ENCODE measurements around the gene HK2.
"Not testable (repeated sequence)": the region's sequence is repeated elsewhere in the genome, so short reads cannot be mapped to it uniquely, and the experiment has no call there.

The HK2 gene

GRCh38 chr2:74906395-74906794 is 72.5 kb downstream of the HK2 start:
- DNase-seq, result no peak

- not testable (repeated sequence) for DNase-seq
Observed at GRCh38 chr2:74907560-74907959, 73.6 kb downstream of the HK2 start.

GRCh38 chr2:74908748-74909444 is 75.0 kb downstream of the HK2 start:
- no peak for DNase-seq

GRCh38 chr2:74910245-74910644 is 76.3 kb downstream of the HK2 start:
- DNase-seq, result no peak

GRCh38 chr2:74911061-74911460 is 77.1 kb downstream of the HK2 start:
- peak; percentile 16 for DNase-seq

DNA sequence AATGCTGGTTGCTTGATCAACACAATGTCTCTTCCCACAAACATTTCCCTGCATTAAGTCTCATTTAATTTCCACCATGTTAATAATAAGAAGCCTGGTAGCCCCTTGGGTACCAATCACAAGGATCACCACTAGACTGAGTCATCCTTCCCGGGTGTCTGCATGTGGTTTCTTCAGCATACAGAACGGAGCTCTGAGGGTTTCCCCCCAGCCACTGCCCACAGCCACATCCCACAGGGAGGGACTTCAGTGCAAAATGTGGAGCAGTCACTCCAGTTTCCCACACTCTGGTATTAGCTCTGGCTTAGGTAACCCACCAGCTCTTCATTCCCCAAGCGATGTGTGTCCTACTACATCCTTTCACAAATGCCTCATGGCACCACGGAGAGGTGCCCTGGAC is 81.8 kb downstream of the HK2 start:
- DNase-seq, result no peak

GRCh38 chr2:74916394-74916793 is 82.5 kb downstream of the HK2 start:
- DNase-seq, result no peak

DNA sequence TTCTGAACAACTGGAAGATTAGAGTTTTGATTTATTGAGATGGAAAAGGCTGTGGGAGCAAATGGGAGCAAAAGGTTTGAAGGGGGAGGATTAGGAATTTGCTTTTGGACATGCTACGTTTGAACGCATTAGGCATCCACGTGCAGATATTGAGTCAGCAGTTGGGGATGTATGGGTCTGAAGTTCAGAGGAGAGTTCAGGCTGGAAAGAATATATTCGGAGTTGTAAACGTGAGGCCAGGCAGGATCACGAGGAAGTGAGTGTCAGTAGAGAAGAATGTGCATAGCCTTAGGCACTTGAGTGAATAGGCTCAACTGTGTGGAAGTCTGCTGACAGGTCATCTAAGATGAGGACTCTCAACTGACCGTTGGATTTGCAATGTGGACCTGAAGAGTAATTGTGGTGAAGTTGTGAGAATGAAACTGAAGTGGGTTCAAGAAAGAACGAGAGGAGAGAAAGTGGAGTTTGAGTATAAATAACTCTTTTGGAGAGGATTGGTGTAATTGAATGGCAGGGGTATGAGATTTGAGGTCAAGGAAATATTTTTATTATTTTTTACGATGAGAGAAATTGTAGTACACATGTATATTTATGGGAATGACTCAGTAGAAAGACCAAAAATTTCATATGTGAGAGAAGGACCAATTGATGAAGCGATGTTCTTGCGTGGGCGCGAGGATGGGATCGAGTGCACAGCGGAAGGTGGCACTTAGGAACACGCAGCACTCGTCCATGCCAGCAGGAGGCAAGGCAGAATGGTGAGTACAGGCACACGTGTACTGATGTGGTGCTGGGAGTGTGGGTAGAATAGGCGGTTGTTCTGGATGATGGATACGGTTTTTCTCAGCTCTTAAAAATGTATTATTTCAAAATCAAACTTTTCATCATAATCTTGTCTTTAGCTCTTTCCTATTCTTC is 84.0 kb downstream of the HK2 start:
- DNase-seq, result no peak

GRCh38 chr2:74919827-74920226 is 85.9 kb downstream of the HK2 start:
- peak; percentile 64 for DNase-seq

- no peak for DNase-seq
Observed at GRCh38 chr2:74921236-74921736, 87.4 kb downstream of the HK2 start.

DNA sequence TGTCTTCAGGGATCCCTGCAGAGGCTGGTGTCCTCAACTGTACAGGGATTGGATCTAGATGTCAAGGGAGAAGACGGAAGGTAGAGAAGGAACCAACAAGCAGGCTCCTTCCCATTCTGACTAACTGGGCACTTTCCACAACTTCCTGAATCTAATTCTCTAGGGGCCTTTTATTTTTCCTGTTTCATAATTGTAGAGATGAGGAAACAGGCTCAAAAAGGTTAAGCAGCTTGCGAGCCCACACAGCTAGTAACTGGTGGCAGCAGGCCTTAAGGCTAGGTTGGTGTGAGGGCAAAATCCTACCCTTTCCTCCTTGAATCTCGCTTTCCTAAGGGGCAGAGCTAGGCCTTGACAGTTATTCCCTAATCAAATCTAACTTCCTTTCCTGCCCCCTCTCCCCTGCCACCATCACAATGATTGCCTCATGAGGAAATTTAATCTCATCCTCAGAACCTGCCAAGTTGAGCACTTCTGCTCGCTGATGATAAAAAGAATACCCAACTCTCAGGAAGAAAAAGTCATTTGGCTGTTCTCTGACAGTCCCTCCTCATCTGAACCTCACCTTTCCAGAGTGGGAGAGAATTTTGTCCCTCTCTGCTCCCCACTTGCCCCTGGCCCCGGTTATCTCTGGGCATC is 88.8 kb downstream of the HK2 start:
- DNase-seq, result no peak

GRCh38 chr2:74924463-74925265 is 90.7 kb downstream of the HK2 start:
- no peak for DNase-seq

DNA sequence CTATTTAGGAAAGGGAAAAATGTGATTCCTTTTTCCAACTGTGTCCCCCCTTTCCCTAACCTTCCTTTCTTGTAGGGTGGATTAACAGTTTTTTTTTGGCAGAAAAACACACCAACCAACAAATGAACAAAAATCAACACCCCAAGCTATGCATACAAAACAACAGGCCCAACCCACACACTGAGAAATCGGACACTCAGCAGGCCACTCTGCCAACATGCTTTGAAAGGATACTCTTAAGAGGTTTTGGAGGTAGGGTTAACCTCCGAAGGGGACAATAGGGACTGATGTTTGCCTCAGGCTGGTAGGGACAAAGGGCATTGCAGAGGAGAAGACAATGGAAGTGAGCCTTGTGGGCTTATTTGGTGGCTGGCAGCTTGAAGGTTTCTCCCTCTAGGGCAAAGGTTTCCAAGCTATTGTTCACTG is 91.4 kb downstream of the HK2 start:
- no peak for DNase-seq

DNA sequence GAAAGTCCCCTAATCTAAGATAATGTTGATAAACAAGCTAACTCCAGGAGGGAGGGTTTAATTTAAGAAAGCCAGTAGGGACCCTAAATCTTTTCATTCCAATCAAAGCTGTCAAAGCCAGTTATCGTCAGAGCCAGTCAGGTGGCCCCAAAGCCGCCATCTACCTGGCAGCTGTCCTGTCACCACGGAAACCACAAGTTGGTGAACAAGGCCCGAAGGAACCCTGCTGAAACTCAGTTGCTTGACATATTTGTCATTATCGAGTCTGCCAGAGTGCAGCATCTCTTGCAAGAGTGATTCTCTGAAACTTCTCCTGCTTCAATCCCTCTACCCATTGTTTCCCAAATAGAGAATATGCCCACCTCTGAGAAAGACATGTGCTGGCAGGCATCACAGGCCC is 93.7 kb downstream of the HK2 start:
- DNase-seq, result no peak

DNA sequence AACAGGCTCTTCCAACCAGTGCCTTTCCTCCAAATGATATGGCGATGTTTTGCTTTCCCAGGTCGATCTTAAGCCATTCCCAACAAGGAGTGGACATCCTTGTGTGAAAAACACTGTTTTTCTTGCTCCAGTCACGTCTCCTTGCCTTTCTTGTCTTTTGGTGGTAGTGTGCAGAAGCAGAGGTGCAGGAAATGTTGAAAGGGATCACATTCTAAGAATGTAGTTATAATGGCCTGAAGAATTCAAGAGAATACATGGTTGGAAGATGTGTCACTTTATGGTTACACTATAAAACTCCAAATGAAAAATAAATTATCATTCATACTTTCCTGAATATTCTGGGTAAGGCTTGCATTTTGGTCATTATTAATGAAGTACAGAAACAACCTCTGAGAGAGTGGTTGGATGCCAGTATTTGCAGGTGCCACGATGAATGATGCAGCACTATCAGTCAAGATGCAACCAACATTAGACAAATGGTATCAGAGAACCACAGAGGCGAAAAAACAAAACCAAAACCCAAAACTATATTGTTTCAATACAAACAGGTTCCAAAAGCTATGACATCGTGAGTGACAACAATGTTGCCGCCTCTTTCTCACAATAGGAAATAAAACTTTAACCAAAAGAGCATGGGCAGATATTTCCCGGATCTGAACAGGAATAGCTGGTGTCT is 97.0 kb downstream of the HK2 start:
- DNase-seq, result no peak

- DNase-seq, result no peak
Observed at GRCh38 chr2:74931940-74932339, 98.0 kb downstream of the HK2 start.

GRCh38 chr2:74935975-74936391 is 102.1 kb downstream of the HK2 start:
- no peak for DNase-seq

- DNase-seq, result no peak
Observed at GRCh38 chr2:74937221-74937880, 103.4 kb downstream of the HK2 start.

DNA sequence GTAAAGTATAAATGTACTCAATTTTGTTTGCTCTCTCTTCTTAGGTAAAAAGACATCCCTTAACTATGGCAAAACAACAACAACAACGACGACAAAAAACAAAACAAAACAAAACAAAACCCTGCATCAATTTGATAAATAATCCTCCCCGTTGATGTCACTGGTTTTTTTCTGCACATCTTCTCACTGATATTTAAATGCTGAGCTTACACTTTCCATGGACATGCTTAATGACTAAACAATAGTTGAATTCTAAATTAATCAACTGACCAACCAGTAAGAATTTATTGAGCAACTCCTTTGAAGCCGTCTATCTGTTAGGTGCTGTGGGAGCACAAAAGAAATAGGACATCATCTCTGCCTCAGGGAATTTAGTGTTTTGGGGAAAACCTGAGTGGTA is 104.3 kb downstream of the HK2 start:
- no peak for DNase-seq

DNA sequence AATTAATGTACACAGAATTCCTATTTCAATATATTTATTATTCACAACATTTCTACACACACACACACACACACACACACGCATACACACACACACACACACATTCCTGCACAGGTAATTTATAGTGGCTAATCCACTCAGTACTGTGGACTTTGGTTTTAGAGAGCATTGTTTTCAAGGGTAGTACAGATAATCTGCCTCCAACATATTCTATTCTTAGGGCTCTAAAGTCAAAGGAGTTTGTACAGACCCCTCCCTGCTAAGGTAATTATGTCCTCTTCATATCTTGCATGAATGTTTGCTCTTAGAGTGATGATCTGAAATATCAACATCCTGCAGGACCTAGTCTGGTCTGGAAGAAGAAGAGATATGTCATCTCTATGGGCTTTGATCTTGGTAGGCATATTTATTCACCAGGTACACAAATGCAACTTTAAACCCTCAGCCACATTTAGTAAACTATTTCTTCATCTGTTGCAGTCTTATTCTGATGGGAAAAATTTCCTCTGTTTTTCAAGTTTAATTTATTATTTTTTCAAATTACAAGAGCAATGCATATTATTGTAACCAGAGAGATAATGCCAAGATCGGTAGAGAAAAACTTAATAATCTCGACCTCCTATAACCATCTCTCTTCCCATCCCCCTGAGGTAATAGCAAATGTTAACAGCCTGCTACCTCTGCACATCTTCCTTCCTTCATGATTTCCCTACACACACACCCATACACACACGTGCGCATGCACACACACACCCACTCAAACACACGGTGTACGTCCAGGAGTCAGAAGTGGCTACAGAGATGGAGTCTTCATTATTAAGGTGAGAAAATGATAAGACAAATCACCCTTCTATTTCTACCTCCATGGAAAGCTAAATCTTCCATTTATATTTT is 106.2 kb downstream of the HK2 start:
- no peak for DNase-seq
